NCI-H2107 treated with DMSO at 0.1 percent for 48 hours (cell line): ENCODE data around the gene NSUN7.
"Not testable (repeated sequence)": the region's sequence is repeated elsewhere in the genome, so short reads cannot be mapped to it uniquely, and the experiment has no call there.

Experiments
- DNase-seq: peaks from one replicate; lab custom pipeline; 2025; ENCODE audit not compliant: unreplicated experiment; lab: John Stamatoyannopoulos, UW

Gene NSUN7

GRCh38 chr4:40812386-40812785 lies 62.6 kb downstream of the NSUN7 start:
- DNase-seq, result no peak

GRCh38 chr4:40812856-40813255 lies 63.1 kb downstream of the NSUN7 start:
- DNase-seq, result no peak

GRCh38 chr4:40817157-40817556 lies 67.4 kb downstream of the NSUN7 start:
- DNase-seq, result not testable (repeated sequence)

DNA sequence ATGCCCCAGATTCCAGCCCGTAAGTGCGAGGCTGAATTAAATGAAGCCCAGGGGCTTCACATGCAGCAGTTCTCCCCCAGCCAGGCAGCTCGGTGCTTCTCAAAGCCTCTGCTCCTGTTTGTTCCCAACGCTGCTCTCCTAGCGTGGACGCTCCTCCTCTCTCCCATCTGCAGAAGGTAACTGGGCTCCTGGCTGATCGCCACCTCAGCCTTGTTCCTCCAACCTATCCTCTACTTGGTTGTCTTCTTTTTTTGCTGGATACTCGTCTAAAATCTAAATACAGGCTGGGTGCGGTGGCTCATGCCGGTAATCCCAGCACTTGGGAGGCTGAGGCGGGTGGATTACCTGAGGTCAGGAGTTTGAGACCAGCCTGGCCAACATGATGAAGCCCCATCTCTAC lies 70.3 kb downstream of the NSUN7 start:
- no peak for DNase-seq

DNA sequence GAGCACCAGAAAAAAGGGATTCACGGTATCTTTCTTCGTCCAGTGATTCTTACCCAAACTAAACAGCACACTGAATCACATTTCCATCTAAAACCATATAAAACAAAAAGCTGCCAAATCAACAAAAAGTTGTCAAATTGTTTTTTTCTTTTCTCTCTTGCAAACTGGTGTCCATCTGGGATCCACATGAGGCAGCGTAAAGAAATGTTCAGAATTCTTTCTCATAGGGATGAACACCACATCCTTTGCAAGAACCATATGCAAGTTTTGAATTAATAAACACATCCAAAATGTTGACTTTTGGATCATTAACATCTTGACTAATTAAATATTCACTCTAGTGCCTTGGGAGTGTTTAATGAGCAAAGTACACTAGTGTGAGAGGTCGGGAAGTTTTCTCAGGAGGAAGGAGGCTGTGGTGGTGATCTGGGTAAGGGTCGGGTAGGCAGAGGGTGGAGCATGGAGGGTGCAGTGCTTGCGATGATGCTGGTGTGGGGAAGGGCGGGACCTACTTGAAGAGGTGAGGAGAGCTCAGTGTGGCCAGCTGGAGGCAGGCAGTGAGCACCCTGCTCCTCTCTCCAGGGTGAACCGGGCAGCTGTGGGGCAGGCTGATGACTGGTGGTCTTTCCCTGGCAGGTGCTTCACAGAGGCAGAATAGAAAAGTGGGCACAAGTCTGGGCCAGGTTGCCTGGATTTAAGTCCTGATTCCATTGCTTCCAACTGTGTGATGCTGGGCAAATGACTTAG lies 72.8 kb downstream of the NSUN7 start:
- DNase-seq, result no peak

DNA sequence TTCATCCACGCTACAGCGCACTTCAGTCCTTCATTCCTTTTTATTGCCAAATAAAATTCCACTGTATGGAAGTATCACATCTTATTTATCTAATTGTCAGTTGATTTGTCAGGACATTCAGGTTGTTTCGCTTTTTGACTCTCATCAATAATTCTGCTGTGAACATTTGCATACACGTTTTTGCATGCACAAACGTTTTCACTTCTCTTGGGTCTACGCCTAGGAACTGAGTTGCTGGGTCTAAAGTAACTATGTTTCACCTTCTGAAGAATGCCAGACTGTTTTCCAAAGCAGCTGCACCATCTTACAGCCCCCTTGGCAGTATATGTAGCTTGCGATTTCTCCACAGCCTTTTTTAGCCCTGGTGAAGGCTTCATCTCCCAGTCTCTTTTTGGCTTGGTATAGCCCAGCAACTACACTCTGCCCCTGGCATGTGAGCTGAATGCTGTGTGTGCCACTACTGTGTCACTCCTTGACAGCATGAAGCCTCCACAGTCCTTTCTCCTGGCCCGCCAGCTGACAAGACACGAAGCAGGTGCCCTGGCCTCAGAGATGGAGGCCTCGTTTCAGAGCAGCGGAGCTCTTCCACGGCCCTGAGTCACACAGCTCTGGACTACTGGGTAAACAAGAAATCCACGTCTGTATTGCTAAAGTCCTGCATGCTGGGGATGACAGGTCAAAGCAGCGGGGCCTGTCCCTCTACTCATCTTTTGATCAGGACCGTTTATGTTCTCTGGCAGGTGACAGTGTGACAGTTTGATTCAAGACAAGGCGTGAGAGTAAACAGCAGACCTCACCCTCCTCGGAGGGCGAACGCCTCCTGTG lies 75.5 kb downstream of the NSUN7 start:
- no peak for DNase-seq

GRCh38 chr4:40826821-40827220 lies 77.1 kb downstream of the NSUN7 start:
- no peak for DNase-seq

- no peak for DNase-seq
Observed at GRCh38 chr4:40827758-40828157, 78.0 kb downstream of the NSUN7 start.

DNA sequence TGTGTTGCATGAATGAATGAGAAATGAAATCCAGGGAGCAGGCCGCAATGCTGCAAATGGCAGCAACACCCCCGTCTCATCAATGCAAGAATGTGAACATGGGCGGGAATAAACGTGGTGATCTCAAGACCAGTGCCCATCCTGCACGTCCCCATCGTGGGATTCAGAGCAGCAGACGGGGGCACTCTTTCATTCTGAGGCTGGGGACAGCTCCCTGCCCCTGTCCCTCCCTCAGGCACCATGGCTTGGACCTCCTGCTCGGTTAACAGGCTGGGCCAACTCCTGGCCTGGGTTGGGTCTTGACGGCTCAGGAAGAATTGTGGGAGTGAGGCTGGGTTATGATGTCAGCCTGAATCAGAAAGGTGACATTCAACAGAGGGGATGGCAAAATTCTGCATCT lies 78.9 kb downstream of the NSUN7 start:
- DNase-seq, result no peak

- DNase-seq, result no peak
Observed at GRCh38 chr4:40829586-40829985, 79.8 kb downstream of the NSUN7 start.

DNA sequence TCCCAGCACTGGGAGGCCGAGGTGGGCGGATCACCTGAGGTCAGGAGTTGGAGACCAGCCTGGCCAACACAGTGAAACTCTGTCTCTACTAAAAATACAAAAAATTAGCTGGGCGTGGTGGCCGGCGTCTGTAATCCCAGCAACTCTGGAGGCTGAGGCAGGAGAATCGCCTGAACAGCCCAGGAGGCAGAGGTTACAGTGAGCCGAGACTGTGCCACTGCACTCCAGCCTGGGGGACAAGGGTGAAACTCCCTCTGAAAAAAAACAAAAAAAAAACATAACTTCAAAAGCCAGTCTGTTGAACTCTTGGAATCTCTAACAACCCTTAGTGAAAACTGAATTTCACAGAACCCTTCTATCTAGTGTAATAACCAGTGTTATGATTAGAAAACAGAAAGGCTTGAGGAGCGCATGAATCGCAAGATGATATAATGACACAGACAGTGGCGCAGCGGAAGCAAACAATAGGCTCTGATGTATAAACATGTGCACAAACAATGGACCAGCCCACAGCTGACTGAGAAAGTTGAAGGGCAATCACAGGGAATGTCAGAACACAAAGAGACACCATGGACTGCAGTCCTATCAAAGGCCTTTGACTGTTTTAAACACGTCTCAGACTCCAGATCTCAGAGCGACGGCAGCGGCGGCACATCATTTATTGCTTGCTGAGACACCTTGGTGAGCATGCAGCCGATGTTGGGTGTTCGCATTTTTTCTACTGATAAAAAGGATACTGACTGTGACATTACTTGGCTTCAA lies 81.6 kb downstream of the NSUN7 start:
- no peak for DNase-seq

- DNase-seq, result no peak
Observed at GRCh38 chr4:40832175-40832574, 82.4 kb downstream of the NSUN7 start.

DNA sequence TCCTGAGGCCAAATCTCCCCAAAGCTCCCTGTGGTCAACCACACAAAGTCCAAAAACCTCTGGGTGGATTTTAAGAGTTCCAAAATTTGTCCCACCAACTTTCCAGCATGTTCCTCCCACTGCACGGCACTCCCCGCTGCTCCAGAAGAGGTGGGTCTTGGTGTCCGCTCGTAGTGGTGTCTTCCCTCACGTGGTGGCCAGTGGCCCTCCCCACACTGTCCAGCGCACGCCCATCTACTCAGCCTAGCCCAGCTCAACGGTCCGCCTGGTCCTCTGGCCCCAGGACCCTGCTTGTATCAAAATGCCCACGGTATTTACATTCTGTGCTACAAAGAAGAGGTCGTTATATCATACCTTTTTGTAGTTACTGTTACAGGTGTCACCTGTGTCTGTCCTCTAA lies 83.5 kb downstream of the NSUN7 start:
- no peak for DNase-seq

DNA sequence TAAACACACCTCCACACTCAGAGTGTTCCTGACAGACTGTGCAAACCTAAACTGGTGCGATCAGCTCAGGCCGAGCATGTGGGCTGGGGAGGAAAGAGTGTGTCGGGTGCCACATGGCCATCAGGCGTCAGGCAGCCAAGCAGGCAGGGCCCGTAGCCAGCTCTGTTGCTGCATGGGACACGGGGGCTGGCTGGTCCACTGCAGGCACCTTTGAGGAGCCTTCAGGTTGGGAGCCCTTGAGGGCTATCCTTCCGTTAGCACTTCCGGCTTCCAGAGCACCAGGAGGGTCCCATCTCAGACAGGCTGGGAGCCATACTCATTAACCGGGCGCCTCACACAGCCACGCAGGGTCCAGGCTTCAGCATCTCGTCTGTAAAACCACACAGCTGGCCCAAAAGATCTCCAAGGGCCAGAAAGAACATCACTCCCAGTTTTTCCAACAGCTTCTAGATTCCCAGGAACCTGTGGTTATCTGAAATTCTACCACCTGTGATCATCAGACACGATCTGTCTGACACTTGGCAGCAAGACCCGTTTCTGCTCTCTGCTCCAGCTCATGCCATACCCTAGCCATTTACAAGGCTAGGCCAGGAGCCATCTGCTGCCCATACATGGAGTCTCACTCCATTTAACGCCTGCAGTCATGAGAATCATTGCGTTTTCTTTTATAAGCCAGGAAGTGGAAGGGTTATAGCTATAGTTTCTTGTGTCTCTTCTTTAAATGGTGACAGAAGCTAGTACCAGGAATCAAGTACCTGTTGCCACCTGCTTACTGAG lies 87.5 kb downstream of the NSUN7 start:
- DNase-seq, result no peak

GRCh38 chr4:40838742-40839141 lies 89.0 kb downstream of the NSUN7 start:
- DNase-seq, result no peak

DNA sequence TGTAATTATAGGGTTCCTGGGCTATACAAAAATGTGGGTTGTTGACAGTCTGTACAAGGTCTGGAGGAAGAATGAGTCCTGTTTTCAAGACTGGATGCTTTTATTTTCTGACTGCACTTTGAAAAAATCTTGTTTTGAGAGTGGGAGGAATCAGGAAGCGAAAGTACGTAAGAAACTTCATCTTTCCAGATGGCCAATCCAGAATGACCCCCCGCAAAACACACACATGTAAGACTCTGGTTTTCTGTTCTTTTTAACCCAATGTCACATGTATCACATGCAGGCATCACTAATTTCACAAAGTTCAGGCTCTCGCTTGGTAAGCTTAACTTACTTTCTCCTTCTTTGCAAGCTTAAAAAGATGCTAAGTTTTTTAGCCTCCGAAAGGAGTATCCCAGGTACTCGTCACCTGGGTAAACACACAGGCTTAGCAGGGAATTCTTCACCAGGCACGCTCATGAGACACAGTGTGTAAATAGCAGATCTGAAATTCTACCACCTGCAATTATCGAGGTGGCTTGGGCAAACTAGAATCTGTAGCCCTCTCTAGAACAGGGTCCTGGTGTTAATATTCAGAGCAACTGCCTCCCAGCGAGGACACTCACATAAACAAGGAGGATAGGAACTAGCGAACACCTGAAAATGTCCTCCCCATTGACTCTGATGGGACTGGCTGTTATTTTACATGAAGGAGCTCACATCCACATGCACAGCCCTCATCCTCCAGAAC lies 90.7 kb downstream of the NSUN7 start:
- DNase-seq, result peak; percentile 13

GRCh38 chr4:40840985-40841571 lies 91.3 kb downstream of the NSUN7 start:
- peak; percentile 77 for DNase-seq

DNA sequence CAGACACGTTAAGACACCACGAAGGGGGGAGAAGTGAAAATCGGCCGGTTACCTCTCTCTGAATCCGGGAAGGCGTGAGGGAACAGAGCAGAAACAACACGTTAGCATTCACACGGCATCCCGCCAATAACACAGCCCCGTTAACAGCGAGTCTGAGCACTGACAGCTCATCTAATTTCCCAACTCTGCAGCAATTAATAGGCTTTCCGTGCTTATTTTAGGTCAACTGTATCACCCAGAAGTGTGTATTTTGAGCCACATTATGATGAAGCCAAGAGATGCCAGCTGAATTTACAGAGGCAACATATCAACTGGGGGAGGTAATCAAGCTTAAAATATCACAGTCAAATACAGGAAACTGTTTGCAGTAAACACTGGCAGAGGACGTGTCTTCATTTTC lies 92.6 kb downstream of the NSUN7 start:
- DNase-seq, result peak; percentile 59

DNA sequence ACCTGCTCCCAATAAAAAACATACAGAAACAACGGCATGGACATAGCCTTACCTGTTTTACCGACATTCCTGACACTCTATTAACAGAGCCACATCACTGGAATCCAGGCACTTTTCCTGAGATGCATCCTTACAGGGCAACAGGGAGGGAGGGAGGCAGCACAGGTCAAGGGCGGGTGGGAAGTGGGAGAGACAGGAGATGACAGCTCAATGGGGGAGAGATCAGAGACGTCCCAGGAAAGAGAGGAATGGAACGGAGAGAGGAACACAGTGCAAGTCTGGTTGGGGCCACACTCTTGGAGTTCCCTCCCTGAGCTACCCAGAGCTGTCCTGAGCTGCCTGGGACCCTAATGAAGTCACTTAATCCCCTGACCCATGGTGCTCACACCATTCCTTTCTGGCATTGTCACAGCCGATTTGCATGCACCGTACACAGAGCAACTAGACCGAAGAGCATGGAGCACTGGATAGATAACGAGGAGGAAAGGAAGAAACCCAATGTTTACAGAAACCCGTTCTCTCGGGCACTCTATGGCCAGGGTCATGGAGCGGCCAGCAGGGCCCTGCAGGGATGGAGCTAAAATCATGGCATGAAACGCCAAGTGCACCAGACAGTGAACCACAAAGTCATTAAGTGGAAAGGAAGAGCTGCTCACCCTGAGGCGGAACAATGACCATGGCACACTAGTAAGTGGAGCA lies 93.1 kb downstream of the NSUN7 start:
- no peak for DNase-seq
